HUES6 (cell line): Measurements from ENCODE around the gene FBXL14.

Experiments used
- H3K27ac ChIP-seq: 2 replicates; pipeline ENCODE4 v1.7.0; 2013; ENCODE audit warnings: low read depth, mild to moderate bottlenecking, low read length, inconsistent platforms
- H3K27me3 ChIP-seq: 2 replicates; pipeline ENCODE4 v1.6.1; 2013; ENCODE audit warnings: low read length; ENCODE audit not compliant: control insufficient read depth, insufficient read depth
- H3K36me3 ChIP-seq: 2 replicates; pipeline ENCODE4 v1.6.1; 2013; ENCODE audit warnings: low read length; ENCODE audit not compliant: control insufficient read depth, insufficient read depth
- H3K4me1 ChIP-seq: 2 replicates; pipeline ENCODE4 v1.6.1; 2013; ENCODE audit warnings: low read length; ENCODE audit not compliant: control insufficient read depth, insufficient read depth
- H3K4me3 ChIP-seq: 2 replicates; pipeline ENCODE4 v1.5.1; 2013; ENCODE audit warnings: low read depth, low read length
- H3K9ac ChIP-seq: one replicate; pipeline ENCODE4 v1.6.1; 2013; ENCODE audit warnings: mild to moderate bottlenecking, low read length
- H3K9me3 ChIP-seq: 2 replicates; pipeline ENCODE4 v1.6.1; 2013; ENCODE audit warnings: low read depth, low read length; ENCODE audit not compliant: control insufficient read depth, insufficient read depth

Gene FBXL14

DNA sequence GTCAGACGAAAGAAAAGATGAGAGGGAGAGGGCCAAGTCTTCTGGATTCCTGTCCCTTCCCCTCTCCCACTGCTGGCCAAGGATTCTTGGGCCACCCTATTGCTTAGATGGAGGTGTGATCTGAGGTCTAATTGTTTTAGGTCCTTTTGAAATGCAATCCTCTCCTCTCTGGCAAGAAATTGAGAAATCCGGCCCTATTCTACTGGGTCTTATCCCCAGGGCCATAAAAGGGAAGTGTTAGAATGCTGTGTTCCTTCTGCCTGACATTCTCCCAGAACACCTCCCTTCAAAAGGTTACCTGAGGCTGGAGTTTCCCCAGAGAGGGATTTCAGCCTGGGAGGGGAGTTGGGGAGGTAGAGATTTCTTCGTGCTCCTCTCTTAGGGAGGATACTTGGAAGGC lies 39.1 kb upstream of the FBXL14 start:
- Histone ChIP-seq H3K27me3 (peaks cover 50% of the 10 kb centered on the region), H3K9ac (no peak overlapping the region), H3K36me3 (no peaks in the 10 kb centered on the region; the same call in 1 of the 2 replicates)

DNA sequence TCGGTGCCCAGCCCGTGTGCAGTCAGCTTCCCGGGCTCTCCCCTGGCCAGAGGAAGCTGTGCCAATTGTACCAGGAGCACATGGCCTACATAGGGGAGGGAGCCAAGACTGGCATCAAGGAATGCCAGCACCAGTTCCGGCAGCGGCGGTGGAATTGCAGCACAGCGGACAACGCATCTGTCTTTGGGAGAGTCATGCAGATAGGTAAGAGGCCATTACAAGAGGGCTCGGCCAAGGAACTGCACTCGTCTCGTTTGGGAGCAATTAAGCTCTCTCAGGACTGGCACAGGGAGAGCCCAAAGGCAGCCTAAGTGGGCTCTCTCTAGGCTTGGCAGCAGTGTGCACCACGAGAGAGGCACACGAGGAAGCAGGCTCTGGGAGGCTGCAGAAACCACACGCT lies 38.3 kb upstream of the FBXL14 start:
- no peak overlapping the region for H3K4me3 ChIP-seq
- peak overlapping the region; percentile 13 for H3K9ac ChIP-seq
- H3K27me3 ChIP-seq, result peaks cover 58% of the 10 kb centered on the region
- H3K27ac ChIP-seq, result no peak overlapping the region
- H3K4me1 ChIP-seq, result peaks cover 57% of the 10 kb centered on the region
- no peaks in the 10 kb centered on the region for H3K9me3 ChIP-seq
- no peaks in the 10 kb centered on the region for H3K36me3 ChIP-seq

More for the DNA sequence above, 39.1 kb upstream of the FBXL14 start:
- no peaks in the 10 kb centered on the region for H3K9me3 ChIP-seq
- H3K27ac ChIP-seq, result no peak overlapping the region
- H3K4me3 ChIP-seq, result no peak overlapping the region
- peaks cover 51% of the 10 kb centered on the region for H3K4me1 ChIP-seq

GRCh38 chr12:1630827-1631591 lies 36.6 kb upstream of the FBXL14 start:
- H3K9me3 ChIP-seq, result no peaks in the 10 kb centered on the region
- no peak overlapping the region for H3K27ac ChIP-seq
- H3K27me3 ChIP-seq, result peaks cover 62% of the 10 kb centered on the region
- H3K4me1 ChIP-seq, result peaks cover 63% of the 10 kb centered on the region
- H3K4me3 ChIP-seq, result peak overlapping the region; percentile 65
- no peaks in the 10 kb centered on the region for H3K36me3 ChIP-seq
- H3K9ac ChIP-seq, result peak overlapping the region; percentile 51

GRCh38 chr12:1630133-1630826 lies 35.9 kb upstream of the FBXL14 start:
- Histone ChIP-seq H3K9me3 (no peaks in the 10 kb centered on the region), H3K27me3 (peaks cover 62% of the 10 kb centered on the region), H3K4me1 (peaks cover 68% of the 10 kb centered on the region), H3K36me3 (no peaks in the 10 kb centered on the region), H3K9ac (peak overlapping the region; percentile 51), H3K27ac (no peak overlapping the region), H3K4me3 (peak overlapping the region; percentile 65)

DNA sequence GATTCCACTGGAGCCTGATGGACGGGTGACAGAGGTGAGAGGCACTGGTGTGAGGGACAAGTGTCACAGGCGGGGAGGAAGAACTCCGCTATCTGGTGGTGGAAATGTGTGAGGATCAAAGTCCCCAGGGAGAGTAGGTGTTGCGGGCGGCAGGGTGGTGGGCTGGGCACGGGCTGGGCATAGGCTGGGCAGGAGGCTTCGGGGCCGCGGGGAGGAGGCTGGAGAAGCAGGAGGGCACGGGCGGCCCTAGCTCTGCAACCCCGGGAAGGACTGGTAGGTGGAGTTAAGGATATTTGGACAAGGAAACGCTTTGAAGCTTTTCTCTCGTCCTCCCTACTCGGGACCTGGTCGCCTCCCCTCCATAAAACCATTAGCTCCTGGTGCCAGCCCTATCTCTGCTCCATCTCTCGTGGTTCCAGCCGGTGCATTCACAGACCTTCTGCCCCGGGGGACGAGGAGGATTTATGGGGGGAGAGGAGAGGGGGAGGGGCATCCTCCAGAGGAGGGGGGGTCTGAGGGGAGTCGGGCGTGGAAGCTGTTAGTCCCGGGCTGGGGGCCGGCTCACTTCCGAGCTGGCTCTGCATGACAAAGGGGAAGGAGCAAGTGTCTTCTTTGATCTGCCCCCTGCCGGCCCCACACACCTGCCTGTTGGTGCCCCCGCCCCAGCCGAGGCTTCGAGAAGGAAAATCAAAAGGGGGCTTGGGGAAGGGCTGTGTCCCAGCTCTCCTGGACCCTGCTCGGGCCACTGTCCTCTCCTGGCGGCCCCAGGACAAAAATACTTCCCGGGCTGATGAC lies 35.2 kb upstream of the FBXL14 start:
- Histone ChIP-seq H3K27ac (no peak overlapping the region; the same call in 1 of the 2 replicates), H3K27me3 (peaks cover 62% of the 10 kb centered on the region), H3K36me3 (no peaks in the 10 kb centered on the region), H3K9ac (peak overlapping the region; percentile 71), H3K9me3 (no peaks in the 10 kb centered on the region), H3K4me3 (peak overlapping the region; percentile 65), H3K4me1 (peaks cover 70% of the 10 kb centered on the region)

DNA sequence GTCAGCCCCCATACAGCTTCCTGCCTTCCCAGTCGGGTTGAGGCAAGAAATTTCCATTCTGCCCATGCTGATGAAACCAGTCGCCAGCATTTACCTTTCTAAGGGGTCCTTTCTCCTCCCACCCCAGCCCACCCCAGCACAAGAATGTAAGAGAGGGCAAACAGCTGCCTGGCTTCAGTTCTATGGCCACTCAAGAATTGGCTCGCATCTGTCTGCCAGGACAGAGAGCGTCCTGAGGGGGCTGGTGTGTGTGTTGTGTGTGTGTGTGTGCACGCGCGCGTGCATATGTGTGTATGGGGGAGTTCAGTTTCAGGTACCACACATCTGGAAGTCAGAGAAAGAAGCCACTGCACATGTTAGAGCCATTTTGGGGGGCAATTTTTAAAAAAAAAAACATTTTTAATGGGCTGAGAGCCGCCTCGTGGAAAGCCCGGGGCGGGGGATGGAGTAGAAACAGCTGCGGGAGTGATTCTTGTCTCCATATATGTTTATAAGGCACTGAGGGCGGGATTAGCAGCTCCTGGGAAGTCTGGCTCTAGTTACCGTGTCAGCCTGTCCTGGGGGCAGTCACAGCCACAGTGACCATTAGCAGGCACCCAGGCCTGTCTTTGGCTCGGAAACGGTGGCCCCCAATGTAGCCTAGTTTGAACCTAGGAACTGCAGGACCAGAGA lies 34.4 kb upstream of the FBXL14 start, which contains the start of gene WNT5B:
Gene WNT5B, plus strand, starts transcription at position 566 of the 672 bp plus-strand sequence. CDS start 2,124 bp downstream, outside the sequence.
- H3K9ac ChIP-seq, result peak within 1 kb of the TSS; percentile 71
- H3K9me3 ChIP-seq, result no peaks in the 10 kb centered on the region
- H3K36me3 ChIP-seq, result no peaks in the 10 kb centered on the region
- peaks cover 64% of the 10 kb centered on the region for H3K4me1 ChIP-seq
- no peak within 1 kb of the TSS; the same call in 1 of the 2 replicates for H3K27ac ChIP-seq
- peaks cover 62% of the 10 kb centered on the region for H3K27me3 ChIP-seq
- peak within 1 kb of the TSS; percentile 65 for H3K4me3 ChIP-seq

GRCh38 chr12:1622406-1622805 lies 28.0 kb upstream of the FBXL14 start:
- Histone ChIP-seq H3K4me3 (no peak overlapping the region), H3K4me1 (peaks cover 22% of the 10 kb centered on the region), H3K36me3 (no peaks in the 10 kb centered on the region), H3K9ac (no peak overlapping the region), H3K27ac (no peak overlapping the region), H3K9me3 (no peaks in the 10 kb centered on the region), H3K27me3 (peaks cover 5% of the 10 kb centered on the region; the same call in 1 of the 2 replicates)

GRCh38 chr12:1620092-1620491 lies 25.7 kb upstream of the FBXL14 start:
- Histone ChIP-seq H3K4me3 (no peak overlapping the region), H3K9ac (no peak overlapping the region), H3K36me3 (no peaks in the 10 kb centered on the region), H3K27me3 (peaks cover 4% of the 10 kb centered on the region; the same call in 1 of the 2 replicates), H3K4me1 (peaks cover 12% of the 10 kb centered on the region), H3K27ac (no peak overlapping the region), H3K9me3 (no peaks in the 10 kb centered on the region)

GRCh38 chr12:1619587-1619986 lies 25.2 kb upstream of the FBXL14 start:
- no peak overlapping the region for H3K4me3 ChIP-seq
- peaks cover 7% of the 10 kb centered on the region; the same call in 1 of the 2 replicates for H3K4me1 ChIP-seq
- peaks cover 4% of the 10 kb centered on the region; the same call in 1 of the 2 replicates for H3K27me3 ChIP-seq
- H3K9ac ChIP-seq, result no peak overlapping the region
- no peaks in the 10 kb centered on the region for H3K36me3 ChIP-seq
- no peak overlapping the region for H3K27ac ChIP-seq
- H3K9me3 ChIP-seq, result no peaks in the 10 kb centered on the region

GRCh38 chr12:1619159-1619558 lies 24.8 kb upstream of the FBXL14 start:
- no peak overlapping the region for H3K27ac ChIP-seq
- H3K36me3 ChIP-seq, result no peaks in the 10 kb centered on the region
- peaks cover 6% of the 10 kb centered on the region; the same call in 1 of the 2 replicates for H3K4me1 ChIP-seq
- H3K9ac ChIP-seq, result no peak overlapping the region
- H3K27me3 ChIP-seq, result peaks cover 4% of the 10 kb centered on the region; the same call in 1 of the 2 replicates
- H3K4me3 ChIP-seq, result no peak overlapping the region
- no peaks in the 10 kb centered on the region for H3K9me3 ChIP-seq
